CD4-positive, alpha-beta T cell treated with Interleukin-4 for 4 hours (primary cell): ENCODE data around the gene SCFD2.

Source experiments
- DNase-seq: peaks from one replicate; pipeline ENCODE4 v3.0.0-alpha.2; 2020

Gene SCFD2

DNA sequence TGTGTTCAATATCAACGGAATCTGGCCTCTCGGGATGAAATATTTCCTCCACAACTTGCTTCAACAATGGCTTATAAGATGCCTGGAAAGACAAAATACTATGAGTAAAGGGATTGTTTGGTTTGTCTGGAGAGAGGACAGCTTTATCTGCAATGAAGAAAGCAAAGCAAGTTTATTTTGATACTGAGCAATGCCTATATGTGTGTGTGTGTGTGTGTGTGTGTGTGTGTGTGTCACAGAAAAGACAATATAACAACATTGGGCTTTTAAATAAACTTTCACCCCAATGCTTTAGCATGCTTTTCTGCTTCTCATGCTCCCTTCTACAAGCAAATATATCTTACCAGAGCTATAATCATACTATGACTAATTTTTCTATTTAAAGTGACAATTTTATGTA lies 458.4 kb downstream of the SCFD2 start:
- no peak for DNase-seq

DNA sequence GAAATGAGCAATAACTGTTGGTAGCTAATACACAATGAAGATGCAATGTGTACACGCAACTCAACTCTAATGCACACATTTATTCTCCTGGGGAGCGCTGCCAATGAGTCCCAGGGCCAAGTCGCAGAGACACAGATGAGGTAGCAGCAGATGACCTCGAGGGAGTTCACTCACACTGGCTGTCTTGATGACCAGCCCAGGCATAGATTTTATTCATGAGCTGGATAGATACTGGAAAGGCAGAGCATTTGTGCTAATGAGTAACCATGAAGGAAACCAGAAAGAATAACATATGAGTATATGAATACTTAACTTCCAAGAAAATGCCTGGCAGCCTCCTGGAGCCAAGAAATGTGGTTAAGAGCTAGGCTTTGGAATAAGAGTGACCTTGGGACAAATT lies 461.4 kb downstream of the SCFD2 start:
- DNase-seq: no peak

DNA sequence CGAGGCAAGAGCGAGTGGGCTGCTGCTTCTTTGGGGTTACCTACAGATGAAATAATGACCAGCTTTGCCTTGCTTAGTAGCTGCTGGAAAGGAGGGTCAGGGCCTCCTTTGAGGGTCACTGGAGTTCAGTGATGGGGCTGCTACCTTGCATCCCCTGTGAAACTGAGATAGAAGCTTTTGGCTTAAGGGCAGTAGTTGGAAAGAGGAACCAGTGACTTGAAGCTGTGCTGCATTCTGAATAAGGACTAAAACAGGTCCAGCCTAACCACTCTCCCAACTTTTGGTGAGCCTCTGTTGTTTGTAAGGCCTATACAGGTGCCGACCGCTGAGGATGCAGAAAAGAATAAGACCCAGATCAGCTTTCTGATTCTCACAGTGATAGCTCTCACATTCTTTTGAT lies 462.6 kb downstream of the SCFD2 start:
- no peak for DNase-seq

DNA sequence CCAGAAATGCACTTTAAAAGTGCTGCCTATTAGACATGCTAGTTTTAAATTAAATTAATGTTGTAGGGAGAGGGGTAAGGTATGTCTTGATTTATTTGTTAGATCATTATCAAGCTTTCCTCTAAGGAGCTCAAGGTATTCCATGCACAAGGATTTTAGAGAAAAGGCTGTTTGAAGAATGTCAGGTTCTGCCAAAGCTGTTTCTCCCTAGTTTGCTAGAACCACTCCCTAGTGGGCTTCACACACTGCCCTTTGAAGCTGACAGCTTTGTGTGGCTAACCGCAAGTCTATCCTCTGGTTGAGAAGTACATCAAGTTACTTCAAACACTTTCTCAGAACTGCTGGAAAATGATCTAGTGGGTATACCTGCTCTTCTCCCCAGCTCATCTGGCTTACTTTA lies 471.4 kb downstream of the SCFD2 start:
- DNase-seq: no peak

DNA sequence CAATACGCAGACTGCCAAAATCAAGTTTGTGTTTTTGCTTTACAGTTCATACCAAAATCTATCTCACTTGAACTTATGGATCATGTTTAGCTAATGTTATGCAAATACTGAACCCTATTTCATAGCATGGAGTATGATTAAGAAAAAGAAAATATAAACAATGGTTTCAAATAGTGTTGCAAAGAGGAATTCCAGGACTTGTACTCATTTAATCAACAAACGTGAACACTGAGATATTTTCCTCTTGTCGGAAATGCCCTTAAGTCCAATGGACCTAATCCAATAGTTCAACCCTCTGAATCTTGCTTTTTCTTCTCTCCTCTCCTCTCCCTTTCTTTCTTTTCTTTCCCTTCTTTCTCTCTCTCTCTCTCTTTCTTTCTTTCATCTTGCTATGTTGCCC lies 473.0 kb downstream of the SCFD2 start:
- no peak for DNase-seq

DNA sequence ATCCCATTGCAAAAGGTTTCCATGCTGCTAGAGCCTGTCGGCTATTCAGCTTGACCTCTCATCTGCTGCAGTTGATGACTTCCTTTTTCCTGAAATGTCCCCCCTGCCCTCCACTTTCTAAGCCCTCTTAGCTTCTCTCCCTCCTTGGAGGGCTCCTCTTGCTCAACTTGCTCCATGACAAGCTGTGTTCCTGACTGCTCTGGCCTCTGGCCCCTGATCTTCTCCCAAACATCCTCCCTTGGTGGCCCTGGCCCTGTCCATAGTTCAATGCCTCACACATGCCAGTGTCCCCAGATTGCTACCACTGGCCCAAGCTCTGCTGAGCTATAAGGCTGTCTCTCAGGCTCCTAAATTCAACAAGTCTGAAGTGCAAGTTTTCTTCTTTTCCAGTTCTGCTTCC lies 474.1 kb downstream of the SCFD2 start:
- DNase-seq: no peak

DNA sequence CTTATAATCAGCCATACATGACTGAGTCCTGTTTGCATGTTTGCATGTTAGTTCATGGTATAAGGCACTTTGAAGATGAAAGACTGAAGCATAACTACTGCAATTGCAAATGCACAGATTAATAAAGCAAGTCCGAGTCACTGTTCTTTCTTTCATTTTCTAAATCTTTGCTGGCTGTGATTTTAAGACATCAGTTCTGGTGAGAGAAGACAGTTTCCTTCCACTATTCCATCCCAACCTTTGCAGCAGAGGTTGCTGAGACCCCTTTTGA lies 475.4 kb downstream of the SCFD2 start:
- DNase-seq: no peak

DNA sequence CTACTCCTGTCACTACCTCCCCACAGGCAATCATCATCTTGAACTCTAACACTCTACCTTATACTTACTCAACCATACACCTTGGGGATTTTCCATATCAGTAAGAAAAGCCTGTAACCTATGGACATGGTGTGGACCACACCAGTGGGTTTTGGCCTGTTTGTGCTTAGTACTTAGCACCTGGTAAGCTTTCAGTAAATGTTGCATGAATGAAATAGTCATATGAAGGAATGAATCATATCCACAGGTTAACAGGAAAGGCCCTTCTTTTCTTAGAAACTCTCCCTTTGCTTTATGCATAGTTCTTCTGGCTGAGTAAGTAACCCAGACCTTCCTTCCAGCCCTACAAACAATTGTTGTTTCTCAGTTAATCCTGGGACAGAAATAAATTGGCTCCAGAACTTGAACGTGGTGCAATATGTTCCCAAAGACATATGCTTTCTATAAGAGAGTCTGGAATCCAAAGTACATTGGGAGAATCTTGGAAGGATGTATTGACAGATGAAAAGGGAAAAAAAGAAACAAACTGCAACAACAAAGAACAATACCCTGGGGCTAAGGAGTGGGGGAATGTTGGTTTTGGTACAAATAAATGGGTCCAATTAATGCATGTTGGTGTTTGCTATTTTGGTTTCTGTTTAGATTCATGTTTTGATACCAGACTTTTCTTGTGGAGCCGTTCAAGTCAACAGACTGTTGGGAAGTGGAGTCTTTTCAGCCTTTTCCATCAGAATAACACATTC lies 475.9 kb downstream of the SCFD2 start:
- DNase-seq: no peak

DNA sequence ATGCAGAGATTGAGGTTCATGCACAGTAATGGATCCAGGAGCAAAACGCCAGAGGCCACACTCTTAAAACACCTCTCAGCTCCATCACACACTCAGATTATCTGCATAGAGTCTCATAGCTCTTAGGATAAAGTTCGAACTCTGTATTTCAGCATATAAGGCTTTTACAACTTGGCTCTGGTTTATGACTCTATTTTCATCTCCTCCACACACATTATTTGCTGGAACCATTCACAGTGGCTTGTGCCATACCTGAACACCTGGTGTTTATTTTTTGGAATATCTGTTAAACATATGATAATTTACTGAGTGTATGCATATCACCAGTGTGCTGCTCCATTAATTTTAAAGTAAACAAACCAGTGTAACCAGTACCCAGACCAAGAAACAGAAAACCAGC lies 476.5 kb downstream of the SCFD2 start:
- no peak for DNase-seq

DNA sequence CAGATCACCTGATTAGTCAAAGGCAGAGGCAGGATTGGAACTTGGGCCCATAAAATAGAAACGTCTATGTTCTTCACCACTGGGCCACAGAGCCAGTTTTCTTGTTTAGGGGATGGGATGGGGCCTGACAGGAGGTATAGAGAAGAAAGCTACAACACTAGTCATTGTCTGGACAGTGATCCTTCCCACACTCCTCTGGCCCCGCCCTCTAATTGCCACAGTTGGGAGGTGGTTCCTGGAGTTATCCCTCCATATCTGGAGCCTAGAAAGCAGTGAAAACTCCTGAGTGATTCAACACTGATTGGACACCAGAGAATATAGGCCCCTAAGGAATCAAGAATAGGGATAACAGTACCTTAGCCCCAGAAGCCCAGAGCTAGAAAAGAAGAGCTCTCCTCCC lies 480.9 kb downstream of the SCFD2 start:
- DNase-seq: no peak

DNA sequence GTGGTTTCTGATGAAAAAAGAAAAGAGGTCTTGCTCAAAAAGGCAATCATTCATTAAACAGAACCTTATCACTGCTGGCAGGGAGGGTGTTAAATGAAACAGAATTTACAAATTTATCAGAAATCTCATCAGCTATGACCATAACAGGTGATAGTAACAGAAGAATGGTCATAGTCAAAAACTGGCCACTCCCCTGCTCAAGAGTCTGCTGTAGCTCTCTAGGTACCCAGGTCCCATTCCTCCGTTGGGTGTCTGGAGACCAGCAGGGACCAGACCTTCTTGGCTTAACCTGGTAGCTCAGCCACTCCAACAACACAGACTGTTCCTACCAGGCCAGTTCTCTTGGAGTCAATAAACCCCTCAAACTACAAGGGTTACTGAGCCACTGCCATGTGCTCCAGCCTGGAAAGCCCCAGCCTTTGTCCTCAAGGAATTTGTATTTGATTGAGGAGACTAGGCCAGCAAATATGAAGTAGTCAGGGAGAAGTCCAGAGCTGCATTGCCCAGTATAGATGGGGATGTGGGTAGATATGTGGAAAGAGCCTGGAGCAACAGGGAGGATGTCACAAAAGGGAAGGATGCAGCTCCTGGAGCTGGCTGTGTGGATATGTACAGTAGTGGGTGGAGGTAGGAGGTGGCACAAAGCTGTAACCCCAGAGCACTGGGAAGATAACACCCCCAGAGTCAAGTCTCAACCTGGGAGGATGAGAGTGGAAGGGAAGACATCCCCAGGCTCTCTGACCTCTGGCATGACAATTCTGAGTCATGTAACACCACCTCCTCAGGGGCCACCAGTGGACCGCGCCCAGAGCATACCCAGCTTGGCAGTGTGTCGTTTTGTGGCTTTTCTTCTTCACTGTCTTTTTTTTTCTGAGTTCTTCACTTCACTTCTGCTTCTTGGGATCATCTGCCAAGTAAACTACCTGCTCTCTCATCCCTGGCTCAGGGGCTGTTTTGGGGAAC lies 481.9 kb downstream of the SCFD2 start:
- no peak for DNase-seq

DNA sequence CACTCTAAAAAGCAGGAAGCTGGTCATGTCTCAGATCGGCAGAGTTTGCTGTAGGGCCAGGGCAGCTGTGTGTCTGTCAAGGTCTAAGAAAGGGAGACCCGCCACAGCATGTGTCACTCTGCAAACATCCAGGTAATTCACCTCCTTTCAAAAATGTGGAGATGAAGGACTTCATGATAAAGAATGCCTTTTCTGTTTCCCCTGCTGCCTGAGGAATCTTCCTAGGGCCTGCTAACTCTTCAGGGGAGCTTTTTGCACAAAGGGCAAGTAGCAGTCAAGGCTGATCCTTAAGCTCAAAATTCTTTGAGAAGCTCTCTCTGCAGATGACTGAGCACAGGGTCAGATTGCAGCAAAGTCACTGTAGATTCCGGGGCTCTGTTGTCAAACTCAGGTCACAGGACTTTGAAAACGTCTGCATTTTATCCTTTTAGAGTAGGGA lies 482.7 kb downstream of the SCFD2 start:
- DNase-seq: no peak

DNA sequence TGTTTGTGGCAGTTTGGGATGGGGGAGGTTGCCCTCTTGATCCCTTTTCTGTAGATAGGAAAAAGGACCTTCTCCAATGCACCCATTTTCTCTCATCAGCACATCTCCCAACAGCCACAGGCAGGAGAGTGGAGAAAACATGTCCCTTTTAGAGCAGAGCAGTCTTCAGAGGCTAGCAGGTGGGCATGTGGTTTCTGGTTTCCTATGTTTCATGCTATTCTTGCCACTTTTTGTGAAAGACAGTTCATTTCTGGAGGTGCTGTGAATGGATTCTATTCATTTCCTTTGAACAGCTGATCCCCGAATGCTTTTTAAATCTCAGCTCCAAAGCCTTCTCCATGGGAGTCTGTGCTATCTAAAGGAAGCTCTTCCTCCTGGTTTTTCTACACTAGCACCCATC lies 484.9 kb downstream of the SCFD2 start:
- DNase-seq: no peak

DNA sequence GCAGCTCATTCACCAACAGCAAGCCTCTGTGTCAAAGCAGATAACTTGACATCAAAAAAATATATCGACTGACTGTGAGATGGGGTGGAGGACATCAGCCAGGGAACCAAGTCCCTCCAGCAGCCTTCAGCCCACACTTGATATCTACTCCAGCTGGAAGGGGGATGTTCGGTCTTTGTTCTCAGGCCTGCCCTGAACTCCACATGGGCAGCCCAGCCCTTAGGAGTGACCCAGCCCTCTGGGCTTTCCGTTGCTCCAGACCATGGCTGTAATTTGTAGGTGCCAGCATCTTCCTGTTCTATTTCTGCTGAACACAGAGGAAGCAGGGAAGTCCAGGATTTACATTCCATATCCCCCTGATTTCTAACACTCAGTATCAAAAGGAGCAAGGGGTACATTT lies 486.4 kb downstream of the SCFD2 start:
- DNase-seq: no peak

DNA sequence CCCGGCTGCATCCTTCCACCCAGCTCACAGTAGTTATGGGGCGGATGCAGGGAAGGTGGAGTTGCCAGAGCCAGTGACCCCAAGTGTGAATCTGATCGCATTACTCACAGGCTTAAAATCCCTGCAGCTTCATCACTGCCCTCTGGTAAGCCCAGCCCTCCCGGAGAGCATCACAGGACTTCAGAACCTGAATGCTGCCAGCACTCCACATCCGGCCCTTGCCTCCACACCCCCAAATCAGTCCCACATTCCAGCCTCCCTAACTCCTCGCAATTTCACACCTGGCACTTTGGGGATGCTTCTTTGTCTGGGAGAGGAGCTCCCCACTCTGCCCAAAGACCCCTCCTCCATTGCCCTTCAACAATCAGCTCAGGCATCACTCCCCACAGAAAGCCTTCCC lies 488.2 kb downstream of the SCFD2 start:
- DNase-seq: no peak

DNA sequence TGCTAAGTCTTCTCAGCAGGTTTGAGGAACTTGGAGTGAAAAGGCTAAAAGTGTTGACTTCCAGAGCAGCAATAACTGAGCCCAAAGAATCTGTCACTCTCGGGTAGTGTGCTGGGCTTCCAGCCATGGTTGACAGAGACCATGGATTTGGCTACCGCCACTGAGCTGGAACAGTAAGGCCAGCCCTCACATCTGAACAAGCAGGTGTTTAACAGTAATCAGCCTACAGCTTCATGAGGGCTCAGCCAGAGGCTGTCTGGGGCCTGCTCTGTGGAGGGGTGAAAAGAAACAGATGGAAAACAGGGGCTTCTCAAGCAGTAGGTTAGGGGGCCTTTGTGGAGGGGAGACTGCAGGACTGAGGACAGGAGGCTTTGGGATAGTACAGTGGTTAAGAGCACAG lies 488.8 kb downstream of the SCFD2 start:
- DNase-seq: no peak

DNA sequence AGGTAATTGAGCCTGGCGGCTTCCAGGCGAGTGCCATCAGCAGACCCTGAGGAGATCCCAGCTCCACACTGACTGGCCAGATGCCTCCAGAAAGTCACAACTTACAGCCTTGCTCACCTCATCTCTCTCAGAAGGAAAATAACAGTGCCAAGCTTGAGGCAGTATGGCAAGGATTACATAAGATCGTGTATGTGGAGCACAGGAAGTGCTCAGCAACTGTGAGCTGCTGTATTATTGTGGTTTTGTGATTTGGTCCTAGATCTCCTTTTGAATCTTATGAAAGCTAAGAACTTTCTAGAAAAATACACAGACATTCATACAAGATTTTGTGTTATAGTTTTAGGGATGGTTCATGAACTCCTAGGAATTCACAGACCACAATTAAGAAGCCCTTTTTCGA lies 489.8 kb downstream of the SCFD2 start:
- DNase-seq: no peak

DNA sequence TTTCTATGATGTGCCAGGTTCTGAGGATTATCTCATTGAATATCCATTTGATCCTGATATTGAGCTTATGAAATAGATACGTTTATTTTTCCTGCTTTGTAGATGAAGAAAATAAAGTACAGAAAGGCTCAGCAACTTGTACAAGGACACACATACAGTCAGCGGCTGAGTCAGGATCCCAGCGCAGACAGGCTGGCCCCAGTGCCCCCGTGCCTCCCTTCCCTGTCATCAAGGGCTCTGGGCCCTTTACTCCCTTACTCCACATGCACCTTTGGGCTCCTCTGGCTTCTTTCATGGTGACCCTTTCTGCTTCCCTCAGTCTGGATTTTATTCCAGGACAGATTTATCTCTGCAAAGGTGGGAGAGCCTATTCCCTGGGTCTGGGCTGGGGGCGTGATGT lies 490.9 kb downstream of the SCFD2 start:
- no peak for DNase-seq

DNA sequence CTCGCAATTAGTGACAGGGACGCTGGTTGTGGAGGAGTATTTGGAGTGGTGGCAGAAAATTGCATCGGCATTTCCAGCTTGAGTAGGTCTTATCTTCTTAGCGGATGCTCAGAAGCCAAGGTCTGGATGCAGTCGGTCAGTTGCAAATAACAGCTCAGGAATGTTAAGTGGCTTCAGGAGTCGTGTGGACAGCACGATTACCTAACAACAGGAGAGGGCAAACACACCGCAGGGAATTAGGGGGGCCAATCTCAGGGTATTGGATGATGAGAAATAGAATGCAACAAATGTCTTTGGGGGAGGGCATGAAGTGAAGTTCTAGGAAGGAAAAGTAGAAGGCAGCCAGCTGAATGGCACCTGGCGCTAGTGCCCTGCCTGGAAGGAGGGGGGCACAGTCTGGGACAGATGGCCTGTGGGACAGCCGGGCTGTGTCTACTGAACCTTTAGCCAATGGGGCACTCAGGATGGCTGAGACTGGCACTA lies 492.0 kb downstream of the SCFD2 start:
- DNase-seq: no peak

DNA sequence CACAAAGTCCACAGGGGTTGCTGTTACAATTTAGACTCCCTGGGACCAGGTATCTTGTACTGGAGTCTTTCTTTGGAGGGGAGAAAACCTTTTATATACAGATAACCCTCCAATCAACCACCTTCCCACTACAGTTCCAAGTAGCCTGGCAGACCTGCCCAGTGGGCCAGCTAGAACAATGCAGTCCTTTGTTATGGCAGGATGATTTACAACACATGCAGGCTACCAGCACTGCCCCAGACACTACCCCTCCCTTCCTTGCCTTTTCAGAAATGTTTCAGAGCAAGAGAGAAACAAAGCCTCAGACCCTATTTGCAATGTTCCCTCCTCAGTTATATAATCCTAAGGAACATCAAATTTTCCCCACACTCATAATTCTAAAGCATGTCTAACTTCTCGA lies 492.7 kb downstream of the SCFD2 start:
- DNase-seq: no peak

DNA sequence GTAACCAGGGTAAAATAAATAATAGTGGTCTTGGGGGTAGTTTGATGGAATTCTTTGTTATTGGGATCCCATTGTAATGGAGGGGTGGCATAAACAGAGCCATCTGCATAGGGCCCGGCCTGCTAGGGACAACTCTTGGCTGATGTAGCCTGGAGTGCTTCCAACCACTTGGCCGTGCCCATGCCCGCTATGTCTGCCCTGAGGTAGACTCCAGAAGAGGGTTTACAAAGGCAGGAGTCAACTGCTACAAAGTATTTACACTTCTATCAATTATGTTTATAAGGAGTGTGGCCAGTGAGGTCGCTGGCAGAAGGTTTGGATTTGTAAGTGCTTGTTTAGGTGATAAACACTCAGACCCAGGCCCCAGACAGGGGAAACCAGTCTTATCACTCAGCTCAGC lies 495.6 kb downstream of the SCFD2 start:
- DNase-seq: no peak

DNA sequence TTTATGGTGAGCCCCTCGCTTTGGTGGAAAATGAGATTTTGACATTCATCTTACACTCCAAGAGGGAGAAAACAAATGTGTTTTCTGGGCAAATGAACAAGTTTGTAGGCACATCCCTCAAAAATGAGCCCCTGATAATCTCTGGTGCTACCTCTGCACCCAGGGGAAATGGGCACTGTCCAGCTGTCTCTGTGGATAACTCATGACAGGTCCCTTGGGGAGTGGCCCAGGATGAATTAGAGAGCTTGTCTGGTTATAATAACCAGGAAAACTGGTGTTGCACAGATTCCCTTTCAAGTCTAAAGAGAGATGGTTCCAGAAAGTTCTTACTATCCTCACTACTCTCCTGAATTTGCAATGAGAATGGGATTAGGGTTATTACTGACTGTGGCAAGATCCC lies 496.2 kb downstream of the SCFD2 start:
- no peak for DNase-seq

DNA sequence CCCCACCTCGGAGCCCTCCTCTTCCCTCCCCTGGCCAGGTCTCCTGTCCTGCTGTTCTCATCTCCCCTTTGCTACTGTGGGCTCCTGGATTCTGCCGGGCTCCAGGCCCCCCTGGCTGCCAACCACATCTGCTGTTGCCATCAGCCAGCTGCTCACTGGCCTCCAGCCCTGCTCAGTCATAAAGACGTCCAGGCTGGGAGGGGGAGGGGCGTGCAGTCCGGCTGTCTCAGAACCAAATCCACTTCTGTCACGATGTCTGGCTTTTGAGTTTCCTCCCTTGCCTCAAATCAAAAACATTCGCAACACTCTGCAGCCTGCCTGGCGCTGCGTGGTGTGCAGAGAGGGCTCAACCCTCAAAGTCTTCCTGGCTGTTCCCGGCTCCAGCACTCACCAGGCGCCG lies 496.7 kb downstream of the SCFD2 start:
- DNase-seq: no peak

DNA sequence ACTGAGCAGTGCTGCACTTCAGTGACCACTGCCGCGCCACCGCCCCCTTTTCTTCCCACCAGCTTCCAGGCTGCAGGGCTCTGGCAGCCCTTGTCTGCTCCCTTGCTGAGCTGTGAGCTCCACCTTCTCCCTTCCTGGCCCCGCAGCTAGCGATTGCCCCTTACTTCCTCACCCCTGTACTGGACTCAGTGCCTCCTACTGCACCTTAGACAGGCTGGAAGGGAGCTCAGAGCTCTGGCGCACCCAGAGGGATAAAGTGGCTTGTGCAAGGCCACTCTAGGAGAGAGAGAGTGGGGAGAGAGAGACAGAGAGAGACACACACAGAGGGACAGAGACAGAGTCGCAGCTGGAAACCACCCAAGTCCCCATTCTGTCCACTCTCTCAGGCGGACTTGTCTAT lies 497.7 kb downstream of the SCFD2 start:
- no peak for DNase-seq

DNA sequence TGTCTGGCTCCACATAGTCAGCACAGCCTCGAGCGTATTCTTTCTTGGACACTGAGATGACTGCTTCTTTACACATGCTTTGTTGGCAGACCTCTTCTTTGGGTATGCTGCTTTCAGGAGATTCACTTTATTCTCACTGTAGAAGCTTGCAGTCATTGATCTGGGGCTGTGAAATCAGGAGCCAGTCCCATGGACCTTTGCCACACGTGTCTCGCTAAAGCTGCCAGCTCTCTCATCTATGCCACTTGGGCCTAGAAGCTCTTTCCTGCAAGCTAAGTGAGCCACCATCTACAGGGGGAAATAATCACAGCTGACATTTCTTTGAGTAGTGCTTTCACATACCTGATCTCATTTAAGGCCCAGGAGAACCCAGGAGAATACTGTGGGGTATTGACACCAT lies 498.7 kb downstream of the SCFD2 start:
- DNase-seq: no peak
